HG02610 (cell line): ENCODE measurements around the gene OTUB2.

Experiments
- ATAC-seq: cut with Tn5 transposase; IDR thresholded peaks from one replicate; pipeline ENCODE4 v1.9.1; 2021; ENCODE audit warnings: mild to moderate bottlenecking, moderate library complexity; ENCODE audit not compliant: unreplicated experiment

The OTUB2 gene

DNA sequence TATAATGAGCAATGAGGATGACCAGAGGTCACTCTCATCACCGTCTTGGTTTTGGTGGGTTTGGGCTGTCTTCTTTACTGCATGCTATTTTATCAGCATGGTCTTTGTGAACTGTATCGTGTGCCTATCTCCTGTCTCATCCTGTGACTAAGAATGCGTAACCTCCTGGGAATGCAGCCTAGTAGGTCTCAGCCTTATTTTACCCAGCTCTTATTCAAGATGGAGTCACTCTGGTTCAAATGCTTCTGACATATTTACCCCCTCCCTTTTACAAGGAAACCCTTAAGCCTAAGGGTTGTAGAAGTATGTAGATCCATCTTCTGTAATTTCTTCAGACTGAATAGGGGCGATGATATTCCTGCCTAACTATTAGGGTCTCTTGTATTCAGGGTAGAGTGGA, 63.3 kb downstream of the OTUB2 start:
- no peak for ATAC-seq

- ATAC-seq: no peak
These were observed 67.3 kb downstream of the OTUB2 start for GRCh38 chr14:94093418-94093817.

GRCh38 chr14:94097091-94097490, 71.0 kb downstream of the OTUB2 start:
- no peak for ATAC-seq
